Heart left ventricle (tissue), 13 donors: ENCODE data around the gene SREBF1.

Experiments used
- CTCF ChIP-seq, 12 donors: fragments of 200-600 bp; sonication (generic) in 4 of 12; IDR thresholded peaks; one replicate each; pipeline versions ENCODE4 v1.5.0 to v1.8.0; 2018 to 2022; ENCODE audit warnings: antibody characterized with exemption in 12 of 12, mild to moderate bottlenecking in 5 of 12
- POLR2A ChIP-seq, 2 donors: fragments of 450-650 bp; IDR thresholded peaks; one replicate each; pipeline ENCODE4 v1.6.1; 2017; ENCODE audit warnings: antibody characterized with exemption in 2 of 2, mild to moderate bottlenecking in 2 of 2, moderate library complexity in 2 of 2
- donor health status: ischemic (EF 13 %, LVEDD 7.1; RV severe dilation, severe dysfunction).
- donor health status: DM: no; HTN: yes; CAD: no.
- donor health status: DM: no; HTN: no; CAD: no.
- donor health status: ischemic (EF 25% LVEDD 6.9; RV normal size, moderate dysfunction).
- donor health status: ischemic (EF 25% LVEDD 5.7; RV mildly dilated, moderate dysfunction).
- donor health status: ischemic (EF 35%, LVEDD 5.7; RV mildly dilated, moderate dysfunction).
- donor health status: nonischemic (EF 11% LVEDD 7.7; RV severe dilation, severe dysfunction).
- donor health status: DM: yes; HTN: yes; CAD: no.
- donor health status: PGD.
- donor health status: ischemic (EF 29% LVEDD 5.4; RV normal size, mild dysfunction).
- donor health status: nonischemic (EF 23%, LVEDD 6.1; RV moderate dilation, normal function).

GRCh38 chr17:17798010-17798556 lies 38.7 kb downstream of the SREBF1 start:
- TF ChIP-seq CTCF (IDR thresholded peaks at IDR 0.05) (no peak), POLR2A (IDR thresholded peaks at IDR 0.05) (no peak)
